ENCODE results near the gene FBXL20. TPM values are rescaled to one million over a fixed set of nuclear protein-coding genes. Genes with fewer than 3 reads are reported as not detected.
A peak's percentile ranks its signal among the peaks of the same experiment; 100 is the strongest.

The FBXL20 gene
- total and polyA plus RNA-seq, 2 experiments from 2014 or later: 9.7 to 11.3 TPM

- DNase-seq: peak; percentile 66
These were observed 129.9 kb downstream of the FBXL20 start for GRCh38 chr17:39271546-39271945.

DNA sequence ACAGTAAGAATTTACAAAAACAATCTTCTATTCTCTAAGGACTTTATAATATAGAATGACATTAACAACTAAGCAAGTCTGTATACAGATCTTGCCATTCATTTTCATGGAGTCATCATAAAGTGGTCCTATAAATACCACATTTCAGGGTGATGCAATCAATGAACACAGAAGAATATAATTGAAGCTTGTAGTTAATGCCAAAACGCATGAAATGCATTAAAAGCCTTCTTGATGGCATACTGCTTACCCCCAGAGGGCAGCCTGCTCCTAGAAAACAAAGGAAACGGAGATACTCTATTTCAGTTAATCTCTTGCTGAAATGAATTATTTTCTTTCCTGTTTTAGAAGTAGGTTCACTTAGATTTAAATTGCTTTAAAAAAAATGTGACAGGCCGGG lies 130.5 kb downstream of the FBXL20 start:
- Histone ChIP-seq H3K9me2 (ENCODE audit: insufficient read depth) (no peaks in the 10 kb centered on the region), H4K20me1 (ENCODE audit: insufficient read depth) (no peaks in the 10 kb centered on the region), H3K4me2 (ENCODE audit: unreplicated experiment) (no peak overlapping the region), H3K9ac (peak overlapping the region; percentile 39), H3K9me3 (ENCODE audit: low read depth) (no peaks in the 10 kb centered on the region), H3K36me3 (ENCODE audit: low read depth) (peaks cover 22% of the 10 kb centered on the region), H3K4me3 (no peak overlapping the region), H3K27ac (peak overlapping the region; percentile 42), H3K4me1 (ENCODE audit: insufficient read depth) (peaks cover 9% of the 10 kb centered on the region; the same call in 1 of the 2 replicates), H3K27me3 (replicated peaks; ENCODE audit: insufficient read depth) (no peaks in the 10 kb centered on the region), H2AFZ (no peak overlapping the region), H3F3A (ENCODE audit: insufficient read depth) (no peaks in the 10 kb centered on the region), H3K79me2 (ENCODE audit: insufficient read depth) (no peaks in the 10 kb centered on the region)
- 7 to 14% methylated on average over 3 of the region's 3 CpGs for WGBS, 2 experiments (ENCODE audit: low coverage in 1 of 2, low lambda C conversion rate in 2 of 2, missing lambda C conversion rate in 2 of 2)
- TF ChIP-seq EZH2phosphoT487 (IDR thresholded peaks at IDR 0.05; ENCODE audit: insufficient read depth, low read depth): no peak
- TF ChIP-seq EZH2 (IDR thresholded peaks at IDR 0.05; ENCODE audit: insufficient read depth, poor library complexity, severe bottlenecking): no peak
- in situ Hi-C loops (cut with MboI): no loop called here
- DNase-seq: peak; percentile 89

More at GRCh38 chr17:39271546-39271945, 129.9 kb downstream of the FBXL20 start:
- H3K27me3 ChIP-seq (replicated peaks; ENCODE audit: insufficient read depth): no peaks in the 10 kb centered on the region
- no peak overlapping the region for H3K4me3 ChIP-seq
- H3K9me3 ChIP-seq (ENCODE audit: low read depth): no peaks in the 10 kb centered on the region
- H3F3A ChIP-seq (ENCODE audit: insufficient read depth): no peaks in the 10 kb centered on the region
- no peaks in the 10 kb centered on the region for H3K9me2 ChIP-seq (ENCODE audit: insufficient read depth)
- in situ Hi-C loops (cut with MboI): no loop called here
- no peaks in the 10 kb centered on the region for H4K20me1 ChIP-seq (ENCODE audit: insufficient read depth)
- WGBS, 2 experiments (ENCODE audit: low coverage in 1 of 2, low lambda C conversion rate in 2 of 2, missing lambda C conversion rate in 2 of 2): 72 to 90% methylated on average over 3 of the region's 3 CpGs
- TF ChIP-seq EZH2 (IDR thresholded peaks at IDR 0.05; ENCODE audit: insufficient read depth, poor library complexity, severe bottlenecking): no peak
- TF ChIP-seq EZH2phosphoT487 (IDR thresholded peaks at IDR 0.05; ENCODE audit: insufficient read depth, low read depth): no peak
- H3K79me2 ChIP-seq (ENCODE audit: insufficient read depth): no peaks in the 10 kb centered on the region
- H3K36me3 ChIP-seq (ENCODE audit: low read depth): peaks cover 22% of the 10 kb centered on the region
- no peak overlapping the region for H2AFZ ChIP-seq
- peak overlapping the region; percentile 42; the same call in 1 of the 2 replicates for H3K27ac ChIP-seq
- H3K4me2 ChIP-seq (ENCODE audit: unreplicated experiment): no peak overlapping the region
- peaks cover 9% of the 10 kb centered on the region; the same call in 1 of the 2 replicates for H3K4me1 ChIP-seq (ENCODE audit: insufficient read depth)
- no peak overlapping the region for H3K9ac ChIP-seq

DNA sequence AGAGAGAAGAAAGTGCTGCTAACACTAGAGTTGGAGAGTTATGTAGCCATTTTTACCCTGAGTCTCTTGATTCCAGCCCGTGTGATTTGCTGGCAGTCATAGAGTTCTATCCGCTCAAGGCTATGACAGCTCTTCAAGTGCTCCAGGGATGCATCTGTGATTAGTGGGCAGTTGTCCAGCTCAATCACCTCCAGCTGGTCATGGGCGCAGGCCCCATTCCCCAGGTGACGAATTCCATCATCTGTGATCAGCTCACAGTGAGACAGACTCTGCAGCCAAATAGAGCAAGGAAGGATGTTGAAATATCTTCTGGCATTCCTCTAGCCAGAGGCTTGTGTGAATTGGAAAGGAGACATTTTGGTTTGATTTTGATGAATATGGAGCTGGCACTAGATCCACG lies 137.3 kb downstream of the FBXL20 start:
- no peak overlapping the region for H3K27ac ChIP-seq
- no peaks in the 10 kb centered on the region for H4K20me1 ChIP-seq (ENCODE audit: insufficient read depth)
- in situ Hi-C loops (cut with MboI): no loop called here
- no peak overlapping the region for H2AFZ ChIP-seq
- no peaks in the 10 kb centered on the region for H3F3A ChIP-seq (ENCODE audit: insufficient read depth)
- H3K4me3 ChIP-seq: no peak overlapping the region
- no peaks in the 10 kb centered on the region for H3K9me3 ChIP-seq (ENCODE audit: low read depth)
- TF ChIP-seq EZH2phosphoT487 (IDR thresholded peaks at IDR 0.05; ENCODE audit: insufficient read depth, low read depth): no peak
- H3K36me3 ChIP-seq (ENCODE audit: low read depth): peaks cover 37% of the 10 kb centered on the region
- no peak for DNase-seq
- H3K4me1 ChIP-seq (ENCODE audit: insufficient read depth): no peaks in the 10 kb centered on the region
- no peaks in the 10 kb centered on the region for H3K79me2 ChIP-seq (ENCODE audit: insufficient read depth)
- H3K4me2 ChIP-seq (ENCODE audit: unreplicated experiment): no peak overlapping the region
- no peaks in the 10 kb centered on the region for H3K9me2 ChIP-seq (ENCODE audit: insufficient read depth)
- 65 to 72% methylated on average over 5 of the region's 5 CpGs for WGBS, 2 experiments (ENCODE audit: low coverage in 1 of 2, low lambda C conversion rate in 2 of 2, missing lambda C conversion rate in 2 of 2)
- no peaks in the 10 kb centered on the region for H3K27me3 ChIP-seq (replicated peaks; ENCODE audit: insufficient read depth)
- no peak overlapping the region for H3K9ac ChIP-seq

- Histone ChIP-seq H3K9me2 (ENCODE audit: insufficient read depth) (no peaks in the 10 kb centered on the region), H3K79me2 (ENCODE audit: insufficient read depth) (no peaks in the 10 kb centered on the region), H3K4me2 (ENCODE audit: unreplicated experiment) (no peak overlapping the region), H3K27me3 (replicated peaks; ENCODE audit: insufficient read depth) (no peaks in the 10 kb centered on the region), H3K36me3 (ENCODE audit: low read depth) (peaks cover 41% of the 10 kb centered on the region), H3K4me3 (no peak overlapping the region), H3F3A (ENCODE audit: insufficient read depth) (no peaks in the 10 kb centered on the region), H3K4me1 (ENCODE audit: insufficient read depth) (no peaks in the 10 kb centered on the region), H4K20me1 (ENCODE audit: insufficient read depth) (no peaks in the 10 kb centered on the region), H2AFZ (no peak overlapping the region), H3K9ac (no peak overlapping the region), H3K9me3 (ENCODE audit: low read depth) (no peaks in the 10 kb centered on the region), H3K27ac (no peak overlapping the region)
- no peak for DNase-seq
- WGBS, 2 experiments (ENCODE audit: low coverage in 1 of 2, low lambda C conversion rate in 2 of 2, missing lambda C conversion rate in 2 of 2): 83 to 91% methylated on average over 7 of the region's 7 CpGs
- in situ Hi-C loops (cut with MboI): no loop called here
- TF ChIP-seq EZH2phosphoT487 (IDR thresholded peaks at IDR 0.05; ENCODE audit: insufficient read depth, low read depth) (no peak), EZH2 (IDR thresholded peaks at IDR 0.05; ENCODE audit: insufficient read depth, poor library complexity, severe bottlenecking) (no peak)
These were observed 140.1 kb downstream of the FBXL20 start for GRCh38 chr17:39261286-39261685.

Data from GM23248 (cell line).